GM19468 (cell line): ENCODE results near the gene ENTPD8.
"Not testable (repeated sequence)": the region's sequence is repeated elsewhere in the genome, so short reads cannot be mapped to it uniquely, and the experiment has no call there.

Experiments
- ATAC-seq: cut with Tn5 transposase; IDR thresholded peaks from one replicate; pipeline ENCODE4 v1.9.1; 2021; ENCODE audit warnings: mild to moderate bottlenecking, moderate library complexity, moderate number of reproducible peaks; ENCODE audit not compliant: unreplicated experiment; ENCODE audit errors: extremely low read depth

Gene ENTPD8

GRCh38 chr9:137459601-137460362 is 18.6 kb upstream of the ENTPD8 start:
- no peak for ATAC-seq

GRCh38 chr9:137459152-137459600 is 18.0 kb upstream of the ENTPD8 start, which contains the start of gene NSMF:
Gene NSMF (minus strand): TSS chr9:137459334. CDS start chr9:137459102, 232 bp downstream.
- ATAC-seq = no peak

- ATAC-seq = no peak
These were observed 17.3 kb upstream of the ENTPD8 start for GRCh38 chr9:137458194-137459151.

GRCh38 chr9:137457406-137458193 is 16.4 kb upstream of the ENTPD8 start:
- ATAC-seq = no peak

GRCh38 chr9:137456864-137457405 is 15.8 kb upstream of the ENTPD8 start:
- ATAC-seq = no peak

GRCh38 chr9:137456061-137456863 is 15.1 kb upstream of the ENTPD8 start:
- ATAC-seq = no peak

GRCh38 chr9:137455359-137455991 is 14.3 kb upstream of the ENTPD8 start:
- no peak for ATAC-seq

GRCh38 chr9:137454597-137455358 is 13.6 kb upstream of the ENTPD8 start:
- ATAC-seq = no peak

- no peak for ATAC-seq
These were observed 13.0 kb upstream of the ENTPD8 start for GRCh38 chr9:137454145-137454596.

GRCh38 chr9:137453643-137454081 is 12.5 kb upstream of the ENTPD8 start:
- ATAC-seq = peak; percentile 40

- ATAC-seq = no peak
These were observed 11.8 kb upstream of the ENTPD8 start for GRCh38 chr9:137452761-137453642.

- ATAC-seq = no peak
These were observed 11.0 kb upstream of the ENTPD8 start for GRCh38 chr9:137452006-137452760.

GRCh38 chr9:137451264-137452005 is 10.3 kb upstream of the ENTPD8 start:
- not testable (repeated sequence) for ATAC-seq

GRCh38 chr9:137450539-137451222 is 9.5 kb upstream of the ENTPD8 start:
- not testable (repeated sequence) for ATAC-seq
